Prostate gland (tissue), 2 donors: Measurements from ENCODE around the gene PPP2R5E. TPM values are rescaled to one million over a fixed set of nuclear protein-coding genes. Genes with fewer than 3 reads are reported as not detected.

Source experiments
- DNase-seq: peaks from one replicate; pipeline ENCODE4 v3.0.0-alpha.2; 2019; ENCODE audit warnings: low spot score
- H3K27ac ChIP-seq, 2 donors: fragments of 200-600 bp; sonication (generic); 2 replicates each; pipeline ENCODE4 v1.5.1; 2017 to 2019
- H3K27me3 ChIP-seq: fragments of 200-600 bp; sonication (generic); replicated peaks from 2 replicates; pipeline ENCODE4 v1.5.1; 2019; ENCODE audit not compliant: insufficient read depth
- H3K36me3 ChIP-seq, 2 donors: fragments of 200-600 bp; sonication (generic); 1 replicate in 1 of 2; 2 replicates in 1 of 2; pipeline versions ENCODE4 v1.5.1 to v1.8.1; 2017 to 2019
- H3K4me1 ChIP-seq: fragments of 200-600 bp; sonication (generic); replicated peaks from 2 replicates; pipeline ENCODE4 v1.5.1; 2019
- H3K4me3 ChIP-seq, 2 donors: fragments of 200-600 bp; sonication (generic); 2 replicates each; pipeline ENCODE4 v1.5.1; 2017 to 2019
- H3K9me3 ChIP-seq: fragments of 200-600 bp; sonication (generic); 2 replicates; pipeline ENCODE4 v1.5.1; 2017
- CTCF ChIP-seq, 4 experiments: fragments of 200-600 bp in 2 of 4; fragments of 450-650 bp in 2 of 4; sonication (generic) in 2 of 4; IDR thresholded peaks; 1 replicate in 3 of 4; 2 replicates in 1 of 4; pipeline ENCODE4 v1.5.1; 2016 to 2019; ENCODE audit warnings: antibody characterized with exemption in 4 of 4, mild to moderate bottlenecking in 2 of 4, moderate library complexity in 2 of 4
- POLR2A ChIP-seq: fragments of 450-650 bp; IDR thresholded peaks from one replicate; pipeline ENCODE4 v1.6.1; 2016; ENCODE audit warnings: antibody characterized with exemption, mild to moderate bottlenecking
- POLR2AphosphoS5 ChIP-seq: sonication (generic); formaldehyde crosslinking; IDR thresholded peaks from one replicate; pipeline ENCODE4 v1.6.1; 2017; ENCODE audit warnings: antibody characterized with exemption
- WGBS: methylation state at CpG from one replicate; pipeline ENCODE4 v1.1.5; 2018; 5-methylcytosine and 5-hydroxymethylcytosine counted together
- intact Hi-C: fragments of 100-400 bp; cut with DNase I; formaldehyde crosslinking; loops from one replicate; pipeline ENCODE4 v1.14.2; 2022
- total RNA-seq, 2 donors: library from RNA; depleted of rRNA; stranded (reverse); fragments of >200 nt; gene quantifications; one replicate each; pipeline ENCODE4 v1.1.0, GENCODE V29; 2016

The PPP2R5E gene
- total RNA-seq, 2 donors from 2014 or later, result 23.5 to 30.0 TPM

GRCh38 chr14:63454863-63455622 lies 88.1 kb downstream of the PPP2R5E start:
- 82% methylated on average over 2 of the region's 2 CpGs for WGBS
- DNase-seq, result no peak
- Histone ChIP-seq H3K4me3 (no peak overlapping the region), H3K9me3 (no peaks in the 10 kb centered on the region), H3K27ac (no peak overlapping the region), H3K27me3 (no peaks in the 10 kb centered on the region), H3K4me1 (no peaks in the 10 kb centered on the region), H3K36me3 (no peaks in the 10 kb centered on the region)
- TF ChIP-seq POLR2AphosphoS5, result no peak
- TF ChIP-seq POLR2A, result no peak
- intact Hi-C loops, result no loop called here

DNA sequence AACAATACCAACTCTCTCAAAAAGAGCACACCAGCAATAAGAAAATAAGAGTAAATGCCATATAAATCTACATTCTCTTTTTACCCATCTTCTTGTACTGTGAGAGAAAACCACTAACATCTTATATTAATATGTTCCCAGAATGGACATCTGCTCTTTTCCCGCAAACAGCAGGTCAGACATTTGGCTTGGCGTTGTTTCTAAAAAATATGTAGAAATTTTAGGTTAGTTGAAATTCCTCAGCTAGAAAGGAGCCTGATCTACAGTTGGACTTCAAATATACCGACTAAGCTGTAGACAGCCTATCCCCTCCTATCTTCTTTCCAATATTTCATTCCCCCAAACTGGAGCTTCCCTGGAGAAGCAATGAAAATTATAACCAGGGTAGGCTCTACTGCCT lies 88.7 kb downstream of the PPP2R5E start:
- WGBS, result 100% methylated on average over 3 of the region's 3 CpGs
- intact Hi-C loops, result no loop called here

DNA sequence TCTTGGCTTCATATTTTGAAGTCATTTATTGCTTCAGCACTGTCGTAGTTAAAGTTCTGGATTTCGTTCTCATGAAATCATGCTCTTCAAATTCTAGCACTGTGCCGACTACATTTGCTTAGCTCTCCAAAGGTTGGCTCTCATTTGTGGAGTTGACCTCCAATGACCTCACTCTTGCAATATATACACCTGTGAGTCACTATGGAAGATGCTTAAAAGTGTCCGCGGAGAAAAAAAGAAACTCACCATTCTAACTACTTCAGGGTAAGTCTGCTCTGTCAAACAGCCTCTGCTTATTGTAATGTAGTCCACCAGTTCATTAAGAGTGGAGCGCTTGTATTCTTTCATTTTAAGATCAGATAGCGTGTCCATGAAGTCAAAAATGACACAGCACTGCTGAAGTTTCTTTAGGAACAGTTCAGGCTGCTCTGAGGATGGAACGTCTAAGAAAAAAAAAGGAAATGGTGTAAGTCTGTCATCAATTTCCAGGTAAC lies 89.7 kb downstream of the PPP2R5E start:
- DNase-seq, result no peak
- intact Hi-C loops, result no loop called here
- WGBS, result 58% methylated on average over 8 of the region's 8 CpGs

More for the DNA sequence above, 88.7 kb downstream of the PPP2R5E start:
- no peaks in the 10 kb centered on the region for H3K27me3 ChIP-seq
- H3K9me3 ChIP-seq, result no peaks in the 10 kb centered on the region
- TF ChIP-seq POLR2A (no peak), CTCF (IDR thresholded peaks at IDR 0.05) (no peak), POLR2AphosphoS5 (no peak)
- DNase-seq, result no peak
- no peak overlapping the region for H3K4me3 ChIP-seq
- H3K27ac ChIP-seq, result no peak overlapping the region
- H3K36me3 ChIP-seq, result no peaks in the 10 kb centered on the region
- H3K4me1 ChIP-seq, result no peaks in the 10 kb centered on the region

DNA sequence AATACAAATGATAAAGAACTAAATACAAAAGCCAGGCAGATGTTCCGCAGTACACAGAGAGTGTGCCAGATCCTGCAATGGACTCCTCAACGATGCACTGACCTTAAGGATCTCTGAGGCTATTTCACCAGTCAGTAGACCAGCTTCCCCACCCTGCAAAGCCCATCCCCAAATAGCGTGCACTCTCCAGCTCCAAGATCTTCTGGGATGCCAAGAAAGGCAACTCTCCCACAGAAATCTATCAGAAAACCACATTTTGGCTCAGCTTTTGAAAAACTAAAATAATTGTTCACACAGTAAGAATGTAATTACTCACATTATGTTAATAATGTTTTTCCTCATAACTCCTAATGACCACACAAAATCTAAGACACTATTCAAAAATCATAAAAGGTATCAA lies 90.4 kb downstream of the PPP2R5E start:
- Histone ChIP-seq H3K36me3 (no peaks in the 10 kb centered on the region), H3K4me3 (no peak overlapping the region), H3K27ac (no peak overlapping the region), H3K4me1 (no peaks in the 10 kb centered on the region), H3K9me3 (no peaks in the 10 kb centered on the region), H3K27me3 (no peaks in the 10 kb centered on the region)
- DNase-seq, result no peak
- WGBS, result 94% methylated on average over 3 of the region's 3 CpGs
- intact Hi-C loops, result no loop called here
- no peak for TF ChIP-seq CTCF (IDR thresholded peaks at IDR 0.05)
- no peak for TF ChIP-seq POLR2AphosphoS5
- TF ChIP-seq POLR2A, result no peak

More for the DNA sequence above, 89.7 kb downstream of the PPP2R5E start:
- no peaks in the 10 kb centered on the region for H3K4me1 ChIP-seq
- no peak overlapping the region for H3K4me3 ChIP-seq
- H3K36me3 ChIP-seq, result no peaks in the 10 kb centered on the region
- H3K27ac ChIP-seq, result no peak overlapping the region
- no peaks in the 10 kb centered on the region for H3K9me3 ChIP-seq
- TF ChIP-seq POLR2A (no peak), POLR2AphosphoS5 (no peak), CTCF (IDR thresholded peaks at IDR 0.05) (no peak)
- H3K27me3 ChIP-seq, result no peaks in the 10 kb centered on the region

GRCh38 chr14:63448841-63449240 lies 94.3 kb downstream of the PPP2R5E start:
- WGBS, result 75% methylated on average over 3 of the region's 3 CpGs
- no peak for DNase-seq

More at GRCh38 chr14:63448841-63449240, 94.3 kb downstream of the PPP2R5E start:
- Histone ChIP-seq H3K27me3 (no peaks in the 10 kb centered on the region), H3K4me1 (no peaks in the 10 kb centered on the region), H3K27ac (no peak overlapping the region), H3K4me3 (no peak overlapping the region), H3K36me3 (no peaks in the 10 kb centered on the region), H3K9me3 (no peaks in the 10 kb centered on the region)
- TF ChIP-seq POLR2AphosphoS5 (no peak), POLR2A (no peak), CTCF (IDR thresholded peaks at IDR 0.05) (no peak)
- intact Hi-C loops, result no loop called here
